GM19240 (cell line): ENCODE results near the gene VOPP1.
"Not testable (repeated sequence)": the region's sequence is repeated elsewhere in the genome, so short reads cannot be mapped to it uniquely, and the experiment has no call there.

Source experiments
- DNase-seq: peaks from one replicate; pipeline ENCODE4 v3.0.0; 2011; ENCODE audit warnings: low spot score; ENCODE audit not compliant: insufficient read length

VOPP1 gene

GRCh38 chr7:55471594-55471993 is 100.7 kb downstream of the VOPP1 start:
- not testable (repeated sequence) for DNase-seq

- DNase-seq = no peak
Measured at GRCh38 chr7:55470261-55470660, 102.0 kb downstream of the VOPP1 start.

GRCh38 chr7:55469721-55470120 is 102.6 kb downstream of the VOPP1 start:
- DNase-seq = no peak

- DNase-seq = no peak
Measured at GRCh38 chr7:55469271-55469681, 103.0 kb downstream of the VOPP1 start.

GRCh38 chr7:55468495-55468894 is 103.8 kb downstream of the VOPP1 start:
- no peak for DNase-seq

GRCh38 chr7:55467047-55467593 is 105.2 kb downstream of the VOPP1 start:
- DNase-seq = no peak

GRCh38 chr7:55465691-55466090 is 106.6 kb downstream of the VOPP1 start:
- no peak for DNase-seq

- DNase-seq = no peak
Measured at GRCh38 chr7:55464422-55464821, 107.9 kb downstream of the VOPP1 start.

- DNase-seq = no peak
Measured at GRCh38 chr7:55463686-55464262, 108.5 kb downstream of the VOPP1 start.

- DNase-seq = no peak
Measured at GRCh38 chr7:55458351-55458750, 114.0 kb downstream of the VOPP1 start.

GRCh38 chr7:55457801-55458200 is 114.5 kb downstream of the VOPP1 start:
- DNase-seq = no peak

GRCh38 chr7:55452971-55453370 is 119.3 kb downstream of the VOPP1 start:
- DNase-seq = no peak

GRCh38 chr7:55449992-55450535 is 122.2 kb downstream of the VOPP1 start:
- DNase-seq = no peak

- DNase-seq = no peak
Measured at GRCh38 chr7:55449205-55449991, 122.9 kb downstream of the VOPP1 start.

- no peak for DNase-seq
Measured at GRCh38 chr7:55448526-55448925, 123.8 kb downstream of the VOPP1 start.

GRCh38 chr7:55444786-55445185 is 127.5 kb downstream of the VOPP1 start:
- DNase-seq = no peak

- no peak for DNase-seq
Measured at GRCh38 chr7:55441774-55442522, 130.4 kb downstream of the VOPP1 start.

- DNase-seq = no peak
Measured at GRCh38 chr7:55441002-55441401, 131.3 kb downstream of the VOPP1 start.

GRCh38 chr7:55440040-55440690 is 132.1 kb downstream of the VOPP1 start:
- DNase-seq = no peak

- no peak for DNase-seq
Measured at GRCh38 chr7:55439627-55440026, 132.7 kb downstream of the VOPP1 start.
